Activated naive CD8-positive, alpha-beta T cell (primary cell): ENCODE measurements around the gene LHPP.

Experiments
- H3K27ac Mint-ChIP-seq: one replicate; pipeline ENCODE4 v1.8.0; 2021; ENCODE audit warnings: mixed read lengths
- H3K27me3 Mint-ChIP-seq: one replicate; pipeline ENCODE4 v1.8.0; 2021; ENCODE audit warnings: mixed read lengths
- H3K36me3 Mint-ChIP-seq: one replicate; pipeline ENCODE4 v1.8.0; 2021; ENCODE audit warnings: mixed read lengths
- H3K4me1 Mint-ChIP-seq: one replicate; pipeline ENCODE4 v1.8.0; 2021; ENCODE audit warnings: low read depth, mixed read lengths
- H3K4me3 Mint-ChIP-seq: one replicate; pipeline ENCODE4 v1.8.0; 2021; ENCODE audit warnings: mild to moderate bottlenecking, mixed read lengths
- H3K9me3 Mint-ChIP-seq: one replicate; pipeline ENCODE4 v1.8.0; 2021; ENCODE audit warnings: low read depth, mixed read lengths

LHPP gene

GRCh38 chr10:124495162-124495561 lies 33.5 kb downstream of the LHPP start:
- Mint-ChIP-seq H3K4me1 (peaks cover 18% of the 10 kb centered on the region), H3K27me3 (no peaks in the 10 kb centered on the region), H3K4me3 (no peak overlapping the region)

GRCh38 chr10:124495725-124496124 lies 34.1 kb downstream of the LHPP start:
- H3K36me3 Mint-ChIP-seq, result peaks cover 11% of the 10 kb centered on the region
- no peaks in the 10 kb centered on the region for H3K27me3 Mint-ChIP-seq
- H3K27ac Mint-ChIP-seq, result no peak overlapping the region
- peaks cover 18% of the 10 kb centered on the region for H3K4me1 Mint-ChIP-seq
- H3K4me3 Mint-ChIP-seq, result no peak overlapping the region
- H3K9me3 Mint-ChIP-seq, result peaks cover under 1% of the 10 kb centered on the region

More at GRCh38 chr10:124495162-124495561, 33.5 kb downstream of the LHPP start:
- Mint-ChIP-seq H3K27ac (no peak overlapping the region), H3K9me3 (no peaks in the 10 kb centered on the region), H3K36me3 (peaks cover 9% of the 10 kb centered on the region)

GRCh38 chr10:124496150-124496549 lies 34.5 kb downstream of the LHPP start:
- Mint-ChIP-seq H3K27ac (no peak overlapping the region), H3K4me3 (no peak overlapping the region), H3K4me1 (peaks cover 18% of the 10 kb centered on the region)

GRCh38 chr10:124496620-124497019 lies 35.0 kb downstream of the LHPP start:
- peaks cover 18% of the 10 kb centered on the region for H3K4me1 Mint-ChIP-seq
- H3K36me3 Mint-ChIP-seq, result peaks cover 15% of the 10 kb centered on the region
- H3K27me3 Mint-ChIP-seq, result no peaks in the 10 kb centered on the region
- no peak overlapping the region for H3K4me3 Mint-ChIP-seq
- no peak overlapping the region for H3K27ac Mint-ChIP-seq
- peaks cover 3% of the 10 kb centered on the region for H3K9me3 Mint-ChIP-seq

More at GRCh38 chr10:124496150-124496549, 34.5 kb downstream of the LHPP start:
- H3K27me3 Mint-ChIP-seq, result no peaks in the 10 kb centered on the region
- H3K9me3 Mint-ChIP-seq, result peaks cover 3% of the 10 kb centered on the region
- H3K36me3 Mint-ChIP-seq, result peaks cover 14% of the 10 kb centered on the region

- Mint-ChIP-seq H3K27ac (no peak overlapping the region), H3K4me1 (peaks cover 18% of the 10 kb centered on the region), H3K4me3 (no peak overlapping the region), H3K9me3 (peaks cover 3% of the 10 kb centered on the region), H3K36me3 (peaks cover 18% of the 10 kb centered on the region), H3K27me3 (no peaks in the 10 kb centered on the region)
Measured at GRCh38 chr10:124497196-124497881, 35.7 kb downstream of the LHPP start.

GRCh38 chr10:124498056-124498455 lies 36.4 kb downstream of the LHPP start:
- H3K27ac Mint-ChIP-seq, result no peak overlapping the region

GRCh38 chr10:124500757-124501156 lies 39.1 kb downstream of the LHPP start:
- H3K27ac Mint-ChIP-seq, result no peak overlapping the region
- no peaks in the 10 kb centered on the region for H3K27me3 Mint-ChIP-seq
- H3K36me3 Mint-ChIP-seq, result peaks cover 16% of the 10 kb centered on the region
- H3K4me1 Mint-ChIP-seq, result no peaks in the 10 kb centered on the region
- peaks cover 3% of the 10 kb centered on the region for H3K9me3 Mint-ChIP-seq
- H3K4me3 Mint-ChIP-seq, result no peak overlapping the region

More at GRCh38 chr10:124498056-124498455, 36.4 kb downstream of the LHPP start:
- Mint-ChIP-seq H3K4me1 (peaks cover 15% of the 10 kb centered on the region), H3K9me3 (peaks cover 3% of the 10 kb centered on the region), H3K36me3 (peaks cover 16% of the 10 kb centered on the region), H3K27me3 (no peaks in the 10 kb centered on the region), H3K4me3 (no peak overlapping the region)

- Mint-ChIP-seq H3K27me3 (no peaks in the 10 kb centered on the region), H3K36me3 (peaks cover 15% of the 10 kb centered on the region), H3K27ac (no peak overlapping the region), H3K9me3 (peaks cover 3% of the 10 kb centered on the region), H3K4me3 (no peak overlapping the region), H3K4me1 (no peaks in the 10 kb centered on the region)
Measured at GRCh38 chr10:124504711-124505110, 43.1 kb downstream of the LHPP start.

GRCh38 chr10:124505279-124505678 lies 43.7 kb downstream of the LHPP start:
- H3K36me3 Mint-ChIP-seq, result peaks cover 12% of the 10 kb centered on the region

GRCh38 chr10:124508070-124508667 lies 46.5 kb downstream of the LHPP start:
- Mint-ChIP-seq H3K4me1 (peaks cover 8% of the 10 kb centered on the region), H3K27ac (no peak overlapping the region), H3K27me3 (no peaks in the 10 kb centered on the region), H3K4me3 (no peak overlapping the region), H3K36me3 (peaks cover 2% of the 10 kb centered on the region), H3K9me3 (no peaks in the 10 kb centered on the region)

More at GRCh38 chr10:124505279-124505678, 43.7 kb downstream of the LHPP start:
- H3K9me3 Mint-ChIP-seq, result peaks cover 3% of the 10 kb centered on the region
- no peaks in the 10 kb centered on the region for H3K4me1 Mint-ChIP-seq
- no peak overlapping the region for H3K27ac Mint-ChIP-seq
- H3K27me3 Mint-ChIP-seq, result no peaks in the 10 kb centered on the region
- H3K4me3 Mint-ChIP-seq, result no peak overlapping the region

- Mint-ChIP-seq H3K27me3 (no peaks in the 10 kb centered on the region), H3K9me3 (no peaks in the 10 kb centered on the region), H3K27ac (no peak overlapping the region), H3K4me1 (peaks cover 8% of the 10 kb centered on the region), H3K36me3 (peaks cover 2% of the 10 kb centered on the region), H3K4me3 (no peak overlapping the region)
Measured at GRCh38 chr10:124508907-124509454, 47.4 kb downstream of the LHPP start.

GRCh38 chr10:124509880-124510632 lies 48.4 kb downstream of the LHPP start:
- Mint-ChIP-seq H3K4me3 (no peak overlapping the region), H3K4me1 (peaks cover 8% of the 10 kb centered on the region), H3K27me3 (no peaks in the 10 kb centered on the region), H3K36me3 (peaks cover 2% of the 10 kb centered on the region), H3K9me3 (no peaks in the 10 kb centered on the region), H3K27ac (no peak overlapping the region)

GRCh38 chr10:124510759-124511158 lies 49.1 kb downstream of the LHPP start:
- peaks cover 2% of the 10 kb centered on the region for H3K36me3 Mint-ChIP-seq
- H3K4me3 Mint-ChIP-seq, result no peak overlapping the region
- no peaks in the 10 kb centered on the region for H3K27me3 Mint-ChIP-seq
- H3K4me1 Mint-ChIP-seq, result peaks cover 8% of the 10 kb centered on the region
- H3K9me3 Mint-ChIP-seq, result no peaks in the 10 kb centered on the region
- no peak overlapping the region for H3K27ac Mint-ChIP-seq

- Mint-ChIP-seq H3K36me3 (peaks cover 2% of the 10 kb centered on the region), H3K4me3 (no peak overlapping the region), H3K27me3 (no peaks in the 10 kb centered on the region), H3K27ac (no peak overlapping the region), H3K4me1 (peaks cover 8% of the 10 kb centered on the region), H3K9me3 (no peaks in the 10 kb centered on the region)
Measured at GRCh38 chr10:124511205-124512039, 49.8 kb downstream of the LHPP start.
